COLO829 (cell line): ENCODE results near the gene SRRD.

Experiments
- DNase-seq: peaks from one replicate; pipeline ENCODE4 v3.0.0; 2012; ENCODE audit warnings: low spot score

Gene SRRD

GRCh38 chr22:26453812-26454500, 29.7 kb upstream of the SRRD start:
- no peak for DNase-seq

GRCh38 chr22:26457661-26458272, 25.9 kb upstream of the SRRD start:
- no peak for DNase-seq

DNA sequence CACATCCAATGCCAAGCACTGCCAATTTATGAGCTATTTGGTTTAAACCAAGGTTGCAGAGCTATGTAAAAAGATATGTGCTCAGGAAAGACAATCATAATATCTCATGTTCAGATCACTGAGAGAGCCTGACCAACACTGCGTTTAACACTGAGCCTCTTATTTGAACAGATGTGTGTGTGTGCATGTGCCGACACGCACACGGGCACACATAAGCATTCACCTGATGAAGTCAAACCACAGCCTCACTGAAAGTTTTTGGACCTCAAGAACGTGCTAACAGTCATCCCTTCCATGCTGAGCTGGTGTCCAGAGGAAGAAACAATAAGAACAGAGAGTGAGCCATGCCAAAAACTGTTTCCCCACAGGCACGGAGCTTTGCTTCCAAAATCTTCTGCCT, 23.5 kb upstream of the SRRD start:
- DNase-seq, result no peak

DNA sequence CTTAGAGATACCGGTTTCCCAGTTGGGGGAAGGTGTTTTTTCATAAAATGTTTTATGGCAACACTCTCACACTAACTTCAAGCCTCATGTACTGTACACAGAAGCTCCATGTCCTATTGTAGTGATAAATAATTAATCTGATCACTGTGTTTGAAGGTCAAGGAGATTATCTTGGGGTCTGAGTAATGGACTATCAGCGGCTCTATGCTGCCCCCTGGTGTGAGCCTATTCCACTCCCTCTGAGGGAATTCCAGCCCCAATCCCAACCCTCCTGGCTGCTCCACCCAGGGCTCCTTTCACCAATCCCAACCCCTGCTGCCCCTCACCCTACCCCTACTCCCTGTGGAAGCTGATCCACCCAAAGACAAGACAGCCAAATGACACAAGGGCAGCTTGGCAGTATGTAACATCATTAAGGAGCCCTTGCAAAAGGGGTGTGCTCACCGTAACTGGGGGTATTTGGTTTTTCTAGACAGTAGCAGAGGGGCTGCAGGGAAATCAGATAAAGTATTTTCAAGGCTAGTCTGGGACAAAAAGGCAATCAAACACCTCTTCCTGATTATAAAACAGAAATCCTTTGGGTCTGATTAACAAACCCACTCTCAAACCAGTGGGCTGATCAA, 22.4 kb upstream of the SRRD start:
- peak; percentile 69 for DNase-seq

DNA sequence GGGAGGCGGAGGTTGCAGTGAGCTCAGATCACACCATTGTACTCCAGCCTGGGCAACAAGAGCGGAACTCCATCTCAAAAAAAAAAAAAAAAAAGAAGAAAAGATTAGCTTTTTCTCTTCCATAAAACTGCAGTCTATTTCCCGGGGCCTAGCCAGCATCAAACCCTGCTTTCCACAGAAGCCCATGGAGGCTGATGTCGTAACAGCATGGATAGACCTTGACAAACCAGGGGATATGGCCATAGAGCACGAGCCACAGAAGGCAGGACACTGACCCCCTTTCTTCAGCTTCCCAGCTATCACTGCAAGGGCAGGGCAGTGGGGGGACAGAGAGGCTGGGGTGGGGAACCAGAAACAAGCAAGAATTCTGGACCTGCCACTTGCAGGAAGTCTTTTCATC, 21.6 kb upstream of the SRRD start:
- no peak for DNase-seq

- DNase-seq, result no peak
Measured at GRCh38 chr22:26462641-26463040, 21.0 kb upstream of the SRRD start.

DNA sequence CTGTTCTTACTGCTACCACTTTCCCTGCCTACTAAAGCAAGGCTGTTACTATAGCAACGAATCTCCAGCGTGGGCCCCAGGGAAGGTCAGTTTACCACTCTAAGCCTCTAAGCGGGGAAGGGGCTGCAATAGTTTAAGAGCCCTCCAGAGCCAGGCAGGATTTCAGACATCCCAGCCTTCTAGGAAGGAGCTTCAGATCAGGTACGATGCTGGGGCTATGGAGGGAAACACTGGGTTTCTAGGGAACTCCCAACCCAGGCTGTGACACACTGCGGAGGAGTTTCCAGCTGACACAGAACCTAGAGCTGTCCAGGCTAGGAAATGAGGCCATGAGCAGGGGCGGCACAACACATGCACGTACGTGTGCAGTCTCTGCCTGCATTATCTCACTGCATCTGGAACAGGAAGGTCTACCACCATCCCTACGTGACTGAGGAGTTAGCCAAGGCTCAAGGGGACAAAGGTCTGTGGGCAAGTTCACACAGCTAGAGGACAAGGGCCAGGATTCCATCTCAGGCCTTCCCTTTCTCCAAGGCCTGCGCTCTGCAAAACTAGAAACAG, 20.5 kb upstream of the SRRD start:
- no peak for DNase-seq

GRCh38 chr22:26463688-26464087, 20.0 kb upstream of the SRRD start:
- no peak for DNase-seq

DNA sequence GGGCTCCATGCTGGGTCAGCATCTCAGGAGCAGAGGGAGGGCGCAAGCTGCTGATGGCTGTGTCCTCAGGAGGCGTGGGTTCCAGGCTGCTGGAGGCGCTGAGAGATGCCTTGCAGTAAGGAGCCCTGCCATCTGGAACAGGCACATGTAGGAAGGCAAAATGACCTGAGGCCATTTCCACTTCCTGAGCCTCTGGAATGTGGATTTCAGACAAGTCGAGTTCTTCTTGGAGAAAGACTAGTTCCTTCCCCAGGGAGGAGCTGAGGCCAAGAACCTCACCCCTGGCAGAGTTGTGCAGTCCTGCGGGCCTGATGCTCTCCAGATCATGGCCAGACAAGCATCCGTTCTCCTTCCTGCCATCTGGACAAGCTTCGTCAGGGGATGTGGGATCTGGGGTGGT, 19.4 kb upstream of the SRRD start:
- no peak for DNase-seq

GRCh38 chr22:26466196-26466595, 17.5 kb upstream of the SRRD start:
- DNase-seq, result no peak

- DNase-seq, result no peak
Measured at GRCh38 chr22:26470807-26471206, 12.9 kb upstream of the SRRD start.

GRCh38 chr22:26471522-26471921, 12.2 kb upstream of the SRRD start:
- no peak for DNase-seq

- peak; percentile 94 for DNase-seq
Measured at GRCh38 chr22:26474682-26475081, 9.0 kb upstream of the SRRD start.

- peak; percentile 76 for DNase-seq
Measured at GRCh38 chr22:26476705-26477340, 6.9 kb upstream of the SRRD start.

DNA sequence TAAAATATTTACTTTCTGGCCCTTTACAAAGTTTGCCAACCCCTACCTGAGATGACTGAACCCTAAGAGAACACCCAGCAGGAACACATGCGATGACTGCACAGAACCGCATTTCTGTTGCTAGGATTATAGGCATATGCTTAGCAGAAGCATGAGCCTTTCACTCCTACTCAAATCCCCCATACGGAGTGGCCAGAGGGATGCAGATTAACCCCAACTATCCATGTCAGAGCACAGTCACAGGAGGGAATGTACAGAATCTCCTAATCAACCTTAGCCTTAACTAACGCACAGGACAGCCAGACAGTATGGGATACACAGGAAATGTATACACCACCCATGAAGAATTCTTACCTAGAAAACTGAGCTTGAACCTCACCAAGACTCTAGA, 6.3 kb upstream of the SRRD start:
- no peak for DNase-seq

DNA sequence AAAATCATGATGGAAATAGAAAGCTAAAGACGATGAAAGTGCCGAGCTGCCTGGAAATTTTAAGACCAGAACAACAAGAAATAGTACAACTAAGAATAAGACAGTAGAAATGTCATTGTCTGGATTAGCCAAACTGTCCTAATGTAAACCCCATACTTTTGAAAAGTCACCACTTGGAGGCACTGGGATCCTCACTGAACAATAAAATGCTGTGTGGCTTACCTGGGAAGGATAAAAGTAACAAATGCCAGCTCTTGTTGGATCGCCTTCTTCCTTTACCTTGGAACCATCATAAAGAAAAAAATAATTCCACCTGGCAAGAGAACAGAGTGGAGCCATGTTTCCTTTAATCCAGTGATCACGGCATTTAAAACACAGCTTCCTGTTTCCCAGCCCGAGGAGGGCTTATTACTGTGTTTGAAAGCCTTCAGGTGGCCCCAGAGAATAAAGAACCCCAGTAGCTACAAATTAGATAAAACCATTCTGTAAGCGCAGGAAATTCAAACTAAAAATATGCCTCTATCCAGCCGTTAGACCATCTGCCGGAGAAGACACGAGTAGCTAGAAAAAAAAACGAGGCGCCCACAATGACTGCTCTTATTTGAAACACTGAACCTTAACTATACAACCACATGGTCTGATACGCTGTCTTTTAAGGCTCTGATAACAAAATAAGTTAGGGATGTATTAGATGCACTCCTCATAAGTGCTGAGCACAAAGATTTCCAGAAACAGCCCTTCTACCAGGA, 4.5 kb upstream of the SRRD start:
- no peak for DNase-seq

DNA sequence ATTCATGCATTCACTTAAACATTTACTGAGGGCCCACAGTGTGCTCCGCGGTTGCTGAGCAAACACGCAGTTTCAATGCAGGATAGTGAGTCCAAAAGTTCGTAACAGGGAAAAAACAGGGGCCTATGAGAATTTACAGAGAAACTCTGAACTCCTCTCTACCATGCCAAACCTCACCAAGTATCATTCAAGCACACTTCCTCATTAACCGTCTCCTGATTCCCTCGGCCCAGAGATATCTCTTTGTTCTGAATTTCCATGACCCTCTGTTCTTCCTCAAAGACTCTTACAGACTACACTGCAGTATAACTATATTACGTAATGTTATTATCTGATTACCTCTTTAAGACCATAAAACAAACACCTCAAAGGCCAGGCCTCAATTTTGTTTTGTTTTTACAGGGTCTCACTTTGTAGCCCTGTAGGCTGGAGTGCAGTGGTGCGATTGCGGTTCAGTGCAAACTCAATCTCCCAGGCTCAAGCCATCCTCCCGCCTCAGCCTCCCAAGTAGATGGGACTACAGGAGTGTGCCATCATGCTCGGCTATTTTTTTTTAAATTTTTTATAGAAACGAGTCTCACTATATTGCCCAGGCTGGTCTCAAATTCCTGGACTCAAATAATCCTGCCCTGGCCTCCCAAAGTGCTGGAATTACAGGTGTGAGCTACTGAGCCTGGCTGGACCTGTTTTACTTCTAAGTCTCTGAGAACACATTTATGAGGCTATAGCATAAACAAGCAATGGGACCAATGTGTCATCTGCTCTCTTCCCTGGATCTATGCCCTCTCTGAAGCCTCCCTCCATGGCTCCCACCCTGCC, 3.7 kb upstream of the SRRD start:
- DNase-seq, result no peak

- DNase-seq, result no peak
Measured at GRCh38 chr22:26480611-26480932, 3.1 kb upstream of the SRRD start.

- DNase-seq, result no peak
Measured at GRCh38 chr22:26481112-26481693, 2.5 kb upstream of the SRRD start.

DNA sequence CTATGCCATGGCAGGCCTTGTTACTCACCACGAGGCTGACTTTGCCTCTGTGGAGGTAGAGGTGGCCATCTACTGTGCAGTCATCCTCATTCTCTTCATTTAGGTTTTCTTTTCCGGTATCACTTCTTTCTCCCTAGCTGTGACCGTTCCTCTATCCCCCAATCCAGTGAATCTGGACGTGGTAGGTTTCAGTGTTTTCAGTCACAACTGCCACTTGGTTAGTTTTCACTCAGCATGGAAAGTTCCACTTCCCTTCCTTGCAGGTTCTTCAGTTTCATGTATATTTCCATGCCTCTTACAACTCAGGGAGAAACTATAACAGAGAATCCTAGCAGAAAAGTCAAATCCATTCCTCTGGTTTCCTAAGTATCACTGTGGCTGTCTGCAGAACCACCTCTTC, 2.0 kb upstream of the SRRD start:
- no peak for DNase-seq

- no peak for DNase-seq
Measured at GRCh38 chr22:26482161-26482560, 1.5 kb upstream of the SRRD start.
